Measurements from ENCODE around the gene NAT10.

The NAT10 gene

GRCh38 chr11:34155757-34156062, 50.3 kb downstream of the NAT10 start:
- Histone ChIP-seq H3K36me3 (peaks cover 4 to 43% (median 28%) of the 10 kb centered on the region in 11 experiments; a peak in 19 of 22 replicates), H3K4me3 (no peak overlapping the region), H4K20me1 (peaks cover 0 to 54% (median 25%) of the 10 kb centered on the region in 11 experiments; a peak in 15 of 22 replicates), H3K9me3 (replicated peaks in 1 of 11) (no peaks in the 10 kb centered on the region), H3K4me1 (peaks cover 33 to 65% (median 59%) of the 10 kb centered on the region in 10 experiments), H3K4me2 (peak overlapping the region in 7 of 11 experiments; percentile 80 to 95 (median 91); a peak in 9 of 22 replicates), H3K27me3 (no peaks in the 10 kb centered on the region), H3K27ac (peak overlapping the region in 6 of 11 experiments; percentile 12 to 67 (median 60); a peak in 9 of 22 replicates), H3K9ac (peak overlapping the region in 3 of 11 experiments; percentile 31 to 50 (median 49); a peak in 2 of 22 replicates)
- TF ChIP-seq Cebpa-rat (IDR thresholded peaks at IDR 0.05), result no peak

- no peaks in the 10 kb centered on the region for H3K9me3 ChIP-seq (replicated peaks in 1 of 11)
Observed at GRCh38 chr11:34157163-34157562, 51.7 kb downstream of the NAT10 start.

GRCh38 chr11:34158661-34159060, 53.2 kb downstream of the NAT10 start:
- no peak for TF ChIP-seq Cebpa-rat (IDR thresholded peaks at IDR 0.05)
- H3K4me2 ChIP-seq, result peak overlapping the region in 9 of 11 experiments; percentile 21 to 60 (median 45); a peak in 16 of 22 replicates

More at GRCh38 chr11:34157163-34157562, 51.7 kb downstream of the NAT10 start:
- H3K4me2 ChIP-seq, result no peak overlapping the region
- H3K27me3 ChIP-seq, result no peaks in the 10 kb centered on the region
- no peak for TF ChIP-seq Cebpa-rat (IDR thresholded peaks at IDR 0.05)
- H3K9ac ChIP-seq, result no peak overlapping the region; a peak in 1 of 22 replicates
- H3K27ac ChIP-seq, result no peak overlapping the region
- H3K4me3 ChIP-seq, result no peak overlapping the region
- H4K20me1 ChIP-seq, result peaks cover 0 to 49% (median 24%) of the 10 kb centered on the region in 11 experiments; a peak in 15 of 22 replicates
- H3K36me3 ChIP-seq, result peaks cover 0 to 33% (median 15%) of the 10 kb centered on the region in 11 experiments; a peak in 15 of 22 replicates
- peaks cover 32 to 77% (median 66%) of the 10 kb centered on the region in 10 experiments for H3K4me1 ChIP-seq

GRCh38 chr11:34160049-34160721, 54.8 kb downstream of the NAT10 start:
- TF ChIP-seq Cebpa-rat (IDR thresholded peaks at IDR 0.05), result no peak
- Histone ChIP-seq H3K27me3 (no peaks in the 10 kb centered on the region), H3K4me3 (no peak overlapping the region), H3K27ac (no peak overlapping the region), H3K36me3 (peaks cover 0 to 23% (median 11%) of the 10 kb centered on the region in 11 experiments; a peak in 13 of 22 replicates), H4K20me1 (peaks cover 0 to 27% (median 1%) of the 10 kb centered on the region in 11 experiments; a peak in 11 of 22 replicates), H3K4me2 (peak overlapping the region in 4 of 11 experiments; percentile 14 to 53 (median 29); a peak in 5 of 22 replicates), H3K4me1 (peaks cover 2 to 47% (median 36%) of the 10 kb centered on the region in 10 experiments), H3K9me3 (replicated peaks in 1 of 11) (no peaks in the 10 kb centered on the region), H3K9ac (no peak overlapping the region)

More at GRCh38 chr11:34158661-34159060, 53.2 kb downstream of the NAT10 start:
- no peaks in the 10 kb centered on the region for H3K9me3 ChIP-seq (replicated peaks in 1 of 11)
- H3K27me3 ChIP-seq, result no peaks in the 10 kb centered on the region
- peaks cover 17 to 63% (median 51%) of the 10 kb centered on the region in 10 experiments for H3K4me1 ChIP-seq
- H4K20me1 ChIP-seq, result peaks cover 0 to 42% (median 15%) of the 10 kb centered on the region in 11 experiments; a peak in 15 of 22 replicates
- peaks cover 0 to 28% (median 13%) of the 10 kb centered on the region in 11 experiments; a peak in 13 of 22 replicates for H3K36me3 ChIP-seq
- H3K4me3 ChIP-seq, result no peak overlapping the region
- H3K27ac ChIP-seq, result no peak overlapping the region
- no peak overlapping the region for H3K9ac ChIP-seq

- H3K4me3 ChIP-seq, result no peak overlapping the region
- TF ChIP-seq Cebpa-rat (IDR thresholded peaks at IDR 0.05), result no peak
- H3K36me3 ChIP-seq, result peaks cover 0 to 18% (median 5%) of the 10 kb centered on the region in 11 experiments; a peak in 10 of 22 replicates
- no peak overlapping the region for H3K27ac ChIP-seq
- no peak overlapping the region for H3K9ac ChIP-seq
- H3K9me3 ChIP-seq (replicated peaks in 1 of 11), result no peaks in the 10 kb centered on the region
- peaks cover 0 to 41% (median 30%) of the 10 kb centered on the region in 10 experiments; a peak in 15 of 20 replicates for H3K4me1 ChIP-seq
- no peaks in the 10 kb centered on the region for H3K27me3 ChIP-seq
- peaks cover 0 to 21% (median 0%) of the 10 kb centered on the region in 11 experiments; a peak in 7 of 22 replicates for H4K20me1 ChIP-seq
- peak overlapping the region in 7 of 11 experiments; percentile 28 to 65 (median 55); a peak in 11 of 22 replicates for H3K4me2 ChIP-seq
Observed at GRCh38 chr11:34160791-34161190, 55.4 kb downstream of the NAT10 start.

- TF ChIP-seq Cebpa-rat (IDR thresholded peaks at IDR 0.05), result no peak
- Histone ChIP-seq H3K4me1 (peaks cover 0 to 39% (median 27%) of the 10 kb centered on the region in 10 experiments; a peak in 14 of 20 replicates), H3K4me3 (no peak overlapping the region)
Observed at GRCh38 chr11:34161361-34161760, 55.9 kb downstream of the NAT10 start.

GRCh38 chr11:34161812-34162492, 56.5 kb downstream of the NAT10 start:
- peaks cover 0 to 16% (median 0%) of the 10 kb centered on the region in 11 experiments; a peak in 5 of 22 replicates for H3K36me3 ChIP-seq
- H3K4me3 ChIP-seq, result no peak overlapping the region
- H3K4me2 ChIP-seq, result peak overlapping the region in 6 of 11 experiments; percentile 18 to 65 (median 35); a peak in 6 of 22 replicates
- H3K27me3 ChIP-seq, result no peaks in the 10 kb centered on the region
- TF ChIP-seq Cebpa-rat (IDR thresholded peaks at IDR 0.05), result no peak
- H3K27ac ChIP-seq, result no peak overlapping the region
- H3K9me3 ChIP-seq (replicated peaks in 1 of 11), result no peaks in the 10 kb centered on the region
- no peak overlapping the region for H3K9ac ChIP-seq
- H4K20me1 ChIP-seq, result peaks cover 0 to 17% (median 0%) of the 10 kb centered on the region in 11 experiments; a peak in 3 of 22 replicates
- peaks cover 0 to 39% (median 27%) of the 10 kb centered on the region in 10 experiments; a peak in 14 of 20 replicates for H3K4me1 ChIP-seq

More at GRCh38 chr11:34161361-34161760, 55.9 kb downstream of the NAT10 start:
- Histone ChIP-seq H3K4me2 (peak overlapping the region in 6 of 11 experiments; percentile 18 to 65 (median 35); a peak in 8 of 22 replicates), H4K20me1 (peaks cover 0 to 17% (median 0%) of the 10 kb centered on the region in 11 experiments; a peak in 4 of 22 replicates), H3K36me3 (peaks cover 0 to 18% (median 0%) of the 10 kb centered on the region in 11 experiments; a peak in 6 of 22 replicates), H3K9ac (no peak overlapping the region), H3K9me3 (replicated peaks in 1 of 11) (no peaks in the 10 kb centered on the region), H3K27ac (no peak overlapping the region), H3K27me3 (no peaks in the 10 kb centered on the region)

- Histone ChIP-seq H3K4me3 (no peak overlapping the region), H3K4me1 (peaks cover 0 to 39% (median 27%) of the 10 kb centered on the region in 10 experiments; a peak in 14 of 20 replicates), H3K36me3 (peaks cover 0 to 12% (median 0%) of the 10 kb centered on the region in 11 experiments; a peak in 3 of 22 replicates), H3K9me3 (replicated peaks in 1 of 11) (no peaks in the 10 kb centered on the region), H3K27me3 (no peaks in the 10 kb centered on the region), H3K9ac (no peak overlapping the region), H4K20me1 (peaks cover 0 to 15% (median 0%) of the 10 kb centered on the region in 11 experiments; a peak in 3 of 22 replicates), H3K27ac (no peak overlapping the region), H3K4me2 (no peak overlapping the region)
- no peak for TF ChIP-seq Cebpa-rat (IDR thresholded peaks at IDR 0.05)
Observed at GRCh38 chr11:34162493-34162820, 57.0 kb downstream of the NAT10 start.
